Esophagus squamous epithelium (tissue), 4 donors: ENCODE measurements around the gene IL19.

Experiments used
- POLR2A ChIP-seq, 4 donors: fragments of 450-650 bp; IDR thresholded peaks; one replicate each; pipeline ENCODE4 v1.6.1; 2017; ENCODE audit warnings: antibody characterized with exemption in 4 of 4, mild to moderate bottlenecking in 4 of 4, moderate library complexity in 3 of 4
- TF ChIP-seq, protein P1 (sequence below), 6 experiments: fragments of 450-650 bp in 4 of 6; fragments of 200-600 bp in 2 of 6; sonication (generic) in 2 of 6; IDR thresholded peaks; one replicate each; pipeline ENCODE4 v1.5.1; 2016 to 2019; ENCODE audit warnings: antibody characterized with exemption in 6 of 6, mild to moderate bottlenecking in 4 of 6, moderate library complexity in 4 of 6

DNA sequence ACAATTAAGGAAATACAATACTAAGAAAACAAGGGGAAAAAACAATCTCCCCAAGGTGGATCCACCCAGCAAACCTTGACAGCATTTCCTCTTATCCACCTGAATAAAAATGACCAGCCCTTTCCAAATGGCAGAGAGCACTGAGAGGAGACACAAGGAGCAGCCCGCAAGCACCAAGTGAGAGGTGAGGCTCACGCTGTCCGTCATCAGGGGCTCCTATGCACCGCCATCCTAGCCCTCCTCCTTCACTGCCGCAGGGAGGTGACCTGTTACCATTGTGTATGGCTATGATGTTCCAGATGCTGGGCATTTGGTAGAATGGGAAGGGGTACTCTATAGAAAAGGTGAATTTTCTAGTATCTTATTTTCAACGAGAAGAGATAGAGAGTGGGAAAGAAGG is 63.6 kb downstream of the IL19 start:
- TF ChIP-seq, protein P1, sequence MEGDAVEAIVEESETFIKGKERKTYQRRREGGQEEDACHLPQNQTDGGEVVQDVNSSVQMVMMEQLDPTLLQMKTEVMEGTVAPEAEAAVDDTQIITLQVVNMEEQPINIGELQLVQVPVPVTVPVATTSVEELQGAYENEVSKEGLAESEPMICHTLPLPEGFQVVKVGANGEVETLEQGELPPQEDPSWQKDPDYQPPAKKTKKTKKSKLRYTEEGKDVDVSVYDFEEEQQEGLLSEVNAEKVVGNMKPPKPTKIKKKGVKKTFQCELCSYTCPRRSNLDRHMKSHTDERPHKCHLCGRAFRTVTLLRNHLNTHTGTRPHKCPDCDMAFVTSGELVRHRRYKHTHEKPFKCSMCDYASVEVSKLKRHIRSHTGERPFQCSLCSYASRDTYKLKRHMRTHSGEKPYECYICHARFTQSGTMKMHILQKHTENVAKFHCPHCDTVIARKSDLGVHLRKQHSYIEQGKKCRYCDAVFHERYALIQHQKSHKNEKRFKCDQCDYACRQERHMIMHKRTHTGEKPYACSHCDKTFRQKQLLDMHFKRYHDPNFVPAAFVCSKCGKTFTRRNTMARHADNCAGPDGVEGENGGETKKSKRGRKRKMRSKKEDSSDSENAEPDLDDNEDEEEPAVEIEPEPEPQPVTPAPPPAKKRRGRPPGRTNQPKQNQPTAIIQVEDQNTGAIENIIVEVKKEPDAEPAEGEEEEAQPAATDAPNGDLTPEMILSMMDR (IDR thresholded peaks at IDR 0.05) = no peak
- no peak for TF ChIP-seq POLR2A (IDR thresholded peaks at IDR 0.05)
